ENCODE results near the gene RAMP1.

The RAMP1 gene

GRCh38 chr2:237876951-237877491, 17.6 kb downstream of the RAMP1 start:
- no peak for DNase-seq

- no peak for DNase-seq
These were observed 18.3 kb downstream of the RAMP1 start for GRCh38 chr2:237877576-237878307.

DNA sequence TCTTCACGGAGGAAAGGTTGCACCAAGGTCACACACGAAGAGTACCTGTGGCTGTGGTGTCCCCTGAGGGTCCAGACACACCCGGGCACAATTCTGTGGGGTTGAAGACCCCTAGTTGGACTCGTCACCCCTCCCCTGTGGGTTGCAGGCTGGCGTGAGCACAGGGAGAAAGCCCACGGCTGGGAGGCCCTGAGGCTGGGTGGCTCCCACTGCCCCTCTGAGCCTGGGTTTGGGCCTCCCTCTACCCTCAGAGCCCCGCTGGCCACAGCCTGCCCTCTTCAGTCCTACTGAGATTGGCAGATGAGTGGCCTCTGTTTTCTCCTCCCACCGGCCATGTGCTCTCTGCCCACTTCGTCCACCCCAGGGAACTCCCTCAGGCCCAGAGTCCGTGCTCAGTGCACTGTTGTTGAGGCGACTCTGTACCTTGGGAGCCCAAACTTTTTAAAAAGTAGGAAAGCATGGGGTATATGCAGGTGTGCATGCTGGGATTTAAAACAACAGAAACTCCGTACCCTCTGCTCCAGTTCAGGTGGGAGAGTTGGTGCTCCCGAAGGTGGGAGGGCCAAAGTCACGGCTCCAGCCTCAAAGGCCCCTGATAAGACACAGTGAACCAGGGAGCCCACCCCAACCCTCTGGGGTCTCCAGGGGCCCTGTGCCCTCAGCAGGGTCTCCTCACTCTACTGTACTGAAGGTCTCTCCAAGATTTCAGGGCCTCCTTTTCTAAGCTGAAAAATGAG, 19.1 kb downstream of the RAMP1 start:
- no peak for DNase-seq

DNA sequence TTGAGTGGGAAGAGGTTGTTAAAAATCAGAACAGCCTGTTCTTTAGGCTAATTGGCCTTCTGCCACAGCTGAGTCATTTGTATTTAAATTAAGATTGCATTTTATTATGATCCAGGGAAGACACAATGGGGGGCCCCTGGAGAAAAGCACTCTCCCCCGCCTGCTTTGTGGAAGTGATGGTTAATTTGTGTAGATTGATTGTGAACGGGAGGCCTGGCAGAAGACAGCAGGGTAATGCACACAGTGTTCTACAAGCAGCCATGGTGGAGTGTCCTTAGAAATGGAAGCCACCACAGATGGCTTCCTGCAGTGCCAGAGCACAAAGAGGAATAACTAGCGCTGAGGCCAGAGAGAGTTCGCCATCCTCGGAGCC, 19.6 kb downstream of the RAMP1 start:
- no peak for DNase-seq

- no peak for DNase-seq
These were observed 20.7 kb downstream of the RAMP1 start for GRCh38 chr2:237879991-237880560.

- no peak for DNase-seq
These were observed 23.4 kb downstream of the RAMP1 start for GRCh38 chr2:237882510-237883481.

DNA sequence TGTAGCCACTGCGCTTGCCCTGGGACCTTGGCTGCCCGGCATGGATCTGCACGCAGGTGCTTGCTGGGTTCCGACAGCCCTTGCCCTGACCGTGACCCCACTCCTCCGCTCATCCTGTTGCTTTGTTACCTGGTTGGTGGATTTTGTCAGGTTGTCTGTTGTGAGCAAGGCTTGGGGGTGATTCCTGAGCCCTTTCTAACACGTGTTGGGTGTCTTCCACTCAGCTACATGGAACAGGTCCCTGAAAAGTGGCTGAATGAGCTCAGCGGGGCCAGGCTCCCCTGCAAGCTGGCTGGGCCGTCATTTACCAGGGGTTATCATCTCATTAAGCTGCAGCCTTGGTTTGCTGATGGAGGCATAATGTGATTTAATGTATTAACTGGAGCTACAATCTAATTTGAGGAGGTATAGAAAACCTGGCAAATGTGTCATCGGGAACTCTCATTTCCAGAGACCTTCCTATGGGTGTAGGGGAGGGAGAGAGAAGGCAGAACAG, 24.6 kb downstream of the RAMP1 start:
- DNase-seq = no peak

- no peak for DNase-seq
These were observed 25.3 kb downstream of the RAMP1 start for GRCh38 chr2:237884681-237885080.

- no peak for DNase-seq
These were observed 25.9 kb downstream of the RAMP1 start for GRCh38 chr2:237885111-237885930.

DNA sequence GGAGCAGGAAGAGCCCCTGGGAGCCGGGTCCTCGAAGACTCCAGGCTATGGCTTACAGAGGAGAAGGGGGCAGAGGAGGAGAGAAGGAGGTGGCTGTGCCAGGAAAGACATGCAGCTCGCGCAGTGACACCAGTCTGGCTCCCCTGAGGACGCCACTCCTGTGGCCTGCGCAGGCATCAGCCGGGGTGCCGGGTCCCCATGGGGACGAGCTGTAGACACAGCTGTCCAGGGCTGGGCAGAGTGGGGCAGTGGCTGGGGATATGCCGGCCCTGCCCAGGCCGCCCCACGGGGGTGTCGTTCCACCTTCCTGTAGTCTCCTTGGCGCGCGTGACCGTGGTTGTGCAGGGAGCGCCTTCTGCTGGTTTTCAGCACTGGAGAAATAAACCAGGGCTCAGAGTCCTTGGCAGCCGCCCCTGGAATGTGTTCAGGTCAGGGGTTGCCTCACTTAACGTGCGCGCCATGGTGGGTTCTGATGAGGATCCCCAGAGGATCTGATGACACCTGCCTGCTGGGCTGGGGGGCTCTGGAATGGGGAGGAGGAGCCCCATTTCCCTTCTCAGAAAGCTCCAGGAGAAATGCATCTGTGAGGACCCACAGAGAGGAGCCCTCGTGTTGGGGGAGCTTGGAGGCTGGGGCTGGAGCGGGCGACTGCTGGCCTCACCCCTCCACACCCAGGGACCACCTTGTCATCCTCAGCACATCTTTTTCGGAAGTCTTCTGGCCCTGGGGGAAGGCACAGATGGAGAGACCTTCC, 26.7 kb downstream of the RAMP1 start:
- DNase-seq = no peak

- no peak for DNase-seq
These were observed 27.5 kb downstream of the RAMP1 start for GRCh38 chr2:237886685-237887481.

- DNase-seq = no peak
These were observed 29.0 kb downstream of the RAMP1 start for GRCh38 chr2:237888389-237888788.

DNA sequence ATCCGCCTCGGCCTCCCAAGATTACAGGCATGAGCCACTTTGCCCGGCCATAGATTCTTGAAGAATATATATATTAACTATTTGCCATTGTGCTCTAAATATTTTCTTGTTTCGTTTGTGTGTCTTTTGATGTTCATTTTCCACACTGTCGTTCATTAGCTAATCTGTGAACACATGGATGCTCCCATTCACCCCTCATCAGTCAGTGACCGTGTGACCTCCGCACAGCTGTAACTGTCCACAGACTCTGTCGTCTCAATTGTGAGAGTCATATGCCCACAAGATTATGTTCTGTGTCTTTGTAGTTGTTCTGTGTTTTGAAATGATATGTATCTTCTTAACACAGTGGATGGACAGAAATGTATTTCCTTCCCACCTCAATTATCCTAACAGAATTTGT, 29.6 kb downstream of the RAMP1 start:
- DNase-seq = no peak

- no peak for DNase-seq
These were observed 30.4 kb downstream of the RAMP1 start for GRCh38 chr2:237889811-237890210.

DNA sequence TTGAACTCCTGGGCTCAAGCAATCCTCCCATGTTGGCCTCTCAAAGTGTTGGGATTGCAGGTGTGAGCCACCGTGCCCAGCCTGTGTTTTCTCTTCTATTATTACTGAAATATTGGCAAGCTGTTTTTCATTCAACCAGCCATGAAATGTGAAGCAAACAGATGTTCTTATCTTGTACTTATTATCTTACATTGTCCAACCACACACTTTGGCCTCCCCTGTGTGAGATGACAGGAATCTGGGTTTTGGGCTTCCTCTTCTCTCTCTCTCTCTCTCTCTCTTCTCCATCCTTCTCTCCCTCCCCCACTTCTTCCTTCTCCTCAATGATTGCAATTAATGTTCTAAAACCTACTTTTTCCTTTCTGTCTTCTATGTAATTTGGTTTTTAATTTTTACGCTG, 33.1 kb downstream of the RAMP1 start:
- no peak for DNase-seq

DNA sequence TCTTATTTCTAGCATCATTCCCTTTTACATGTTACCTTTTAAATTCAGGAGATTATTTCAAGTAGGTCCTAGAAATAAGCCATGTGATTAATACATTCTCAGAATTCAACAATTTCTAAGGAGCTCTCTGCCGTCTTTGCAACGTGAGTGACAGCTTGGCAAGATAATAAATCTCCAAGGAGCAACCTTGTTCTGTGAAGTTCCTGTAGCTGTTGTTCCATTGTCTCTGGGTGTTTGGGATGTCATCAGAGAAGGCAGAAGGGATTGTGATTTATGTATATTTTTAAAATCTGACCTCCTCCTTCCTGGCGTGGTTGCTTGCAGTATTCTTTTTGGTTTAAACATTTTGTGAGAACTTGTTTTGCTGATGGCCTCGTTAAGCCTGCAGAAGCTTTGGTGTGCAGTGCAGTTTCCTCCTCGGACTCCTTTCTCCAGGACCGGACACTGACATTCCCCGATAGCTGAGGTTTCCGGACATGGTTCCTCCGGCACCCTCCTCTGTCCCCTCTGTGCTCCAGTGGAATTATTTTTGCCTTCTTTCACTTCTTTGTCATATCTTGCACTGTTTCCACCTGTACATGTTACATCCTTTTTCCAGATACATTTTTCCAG, 33.7 kb downstream of the RAMP1 start:
- DNase-seq = no peak

GRCh38 chr2:237894396-237894979, 35.1 kb downstream of the RAMP1 start:
- no peak for DNase-seq

DNA sequence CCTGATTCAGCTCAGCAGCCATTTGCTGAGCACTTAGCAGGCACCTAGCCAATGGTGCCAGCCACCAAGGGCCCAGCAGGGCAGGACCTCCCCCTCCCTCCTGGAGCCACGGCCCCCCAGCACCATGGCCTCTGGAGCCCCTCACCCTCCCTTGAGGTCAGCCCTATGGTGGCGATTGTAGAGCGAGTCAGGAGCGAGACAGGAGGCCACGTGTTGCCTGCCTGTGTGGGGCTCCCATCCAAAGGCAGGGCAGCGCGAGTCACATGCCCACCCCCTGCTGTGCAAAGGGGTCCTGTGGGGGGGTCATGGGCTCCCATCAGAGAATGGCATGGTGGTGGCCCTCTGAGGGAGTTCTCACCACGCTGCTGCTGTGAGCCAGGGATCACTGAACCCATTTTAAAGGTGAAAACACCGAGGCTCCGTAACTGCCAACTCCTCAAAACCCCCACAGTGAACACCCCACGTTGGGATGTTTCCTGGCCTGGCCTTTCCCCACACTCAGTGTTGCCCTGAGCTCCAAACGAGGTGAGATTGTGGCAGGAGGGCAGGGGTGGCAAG, 35.6 kb downstream of the RAMP1 start:
- no peak for DNase-seq

Measured in NCI-H187 (cell line).